H1 (cell line): ENCODE data around the gene ABL2. TPM values are rescaled to one million over a fixed set of nuclear protein-coding genes. Genes with fewer than 3 reads are reported as not detected.

Source experiments
- CTCF ChIA-PET: fragments of 300-600 bp; sonication (Branson Sonifier 250); formaldehyde crosslinking; loops from one replicate; lab custom pipeline; 2021; ENCODE audit not compliant: partially characterized antibody; lab: Charles Lee
- POLR2A ChIA-PET: fragments of 300-600 bp; sonication (Branson Sonifier 250); formaldehyde crosslinking; loops from one replicate; lab custom pipeline; 2021; ENCODE audit warnings: inconsistent platforms; ENCODE audit not compliant: partially characterized antibody; lab: Charles Lee
- DNase-seq, 2 experiments: peaks; one replicate each; pipeline versions ENCODE4 v3.0.0 to v3.0.0-alpha.2; 2010 to 2022; ENCODE audit warnings: low spot score in 2 of 2, low read depth in 1 of 2, mixed read lengths in 1 of 2
- FAIRE-seq: peaks from 2 replicates; lab custom pipeline; 2011; peaks lifted over from hg19 to GRCh38; lab: Jason Lieb, UNC
- H2AFZ ChIP-seq: 2 replicates; pipeline ENCODE4 v1.8.1; 2012; ENCODE audit warnings: low read length, inconsistent platforms
- H2AK5ac ChIP-seq: 2 replicates; pipeline ENCODE4 v1.6.1; 2013; ENCODE audit warnings: low read depth, low read length
- H2BK120ac ChIP-seq: replicated peaks from 2 replicates; pipeline ENCODE3; 2013; ENCODE audit warnings: low read depth, low read length, inconsistent platforms
- H2BK12ac ChIP-seq: 2 replicates; pipeline ENCODE4 v1.6.1; 2013; ENCODE audit warnings: low read depth, low read length
- H2BK15ac ChIP-seq: 2 replicates; pipeline ENCODE4 v1.6.1; 2013; ENCODE audit warnings: low read length
- H2BK20ac ChIP-seq: 2 replicates; pipeline ENCODE4 v1.6.1; 2013; ENCODE audit warnings: low read length
- H2BK5ac ChIP-seq: 2 replicates; pipeline ENCODE4 v1.6.1; 2013; ENCODE audit warnings: low read depth, low read length
- H3K14ac ChIP-seq: 2 replicates; pipeline ENCODE4 v1.6.1; 2013; ENCODE audit warnings: inconsistent platforms; ENCODE audit not compliant: insufficient read length
- H3K18ac ChIP-seq: 2 replicates; pipeline ENCODE4 v1.6.1; 2013; ENCODE audit warnings: low read length; ENCODE audit errors: extremely low read depth
- H3K23ac ChIP-seq: 2 replicates; pipeline ENCODE4 v1.6.1; 2013; ENCODE audit warnings: inconsistent platforms; ENCODE audit not compliant: insufficient read length
- H3K23me2 ChIP-seq: 2 replicates; pipeline ENCODE4 v1.6.1; 2013; ENCODE audit warnings: low read depth, low read length
- H3K27ac ChIP-seq: 2 replicates; pipeline ENCODE4 v1.6.1; 2011; ENCODE audit warnings: low read depth, low read length, inconsistent platforms
- H3K27me3 ChIP-seq, 4 experiments: replicated peaks in 1 of 4; 1 replicate in 1 of 4; 2 replicates in 3 of 4; pipeline versions ENCODE4 v1.6.1 to v1.8.1; 2011 to 2013; ENCODE audit warnings: low read length in 3 of 4, mild to moderate bottlenecking in 3 of 4, inconsistent platforms in 2 of 4, mixed read lengths in 2 of 4, moderate library complexity in 1 of 4; ENCODE audit not compliant: control insufficient read depth in 3 of 4, insufficient read depth in 3 of 4; ENCODE audit errors: extremely low read depth in 1 of 4
- H3K36me3 ChIP-seq, 4 experiments: 2 replicates each; pipeline versions ENCODE4 v1.6.1 to v1.8.1; 2011 to 2013; ENCODE audit warnings: mild to moderate bottlenecking in 4 of 4, low read length in 3 of 4, moderate library complexity in 2 of 4, control low read depth in 1 of 4, inconsistent platforms in 1 of 4; ENCODE audit not compliant: insufficient read depth in 4 of 4, control insufficient read depth in 2 of 4
- H3K4ac ChIP-seq: replicated peaks from 2 replicates; pipeline ENCODE3; 2013; ENCODE audit warnings: low read length, low read depth, mixed read lengths, inconsistent platforms; ENCODE audit not compliant: insufficient read length
- H3K4me1 ChIP-seq, 4 experiments: replicated peaks in 1 of 4; 1 replicate in 1 of 4; 2 replicates in 3 of 4; pipeline versions ENCODE4 v1.6.1 to v1.8.1; 2011 to 2013; ENCODE audit warnings: low read length in 3 of 4, inconsistent platforms in 2 of 4, mixed read lengths in 1 of 4; ENCODE audit not compliant: insufficient read depth in 4 of 4, control insufficient read depth in 3 of 4
- H3K4me2 ChIP-seq, 2 experiments: 2 replicates each; pipeline versions ENCODE4 v1.6.1 to v1.8.1; 2011 to 2013; ENCODE audit warnings: low read depth in 2 of 2, low read length in 2 of 2, control low read depth in 1 of 2, inconsistent platforms in 1 of 2, mild to moderate bottlenecking in 1 of 2; ENCODE audit not compliant: insufficient read depth in 1 of 2
- H3K4me3 ChIP-seq, 4 experiments: fragments of 200-600, 300-600 bp in 1 of 4; sonication (generic), shearing (Covaris generic), sonication (Bioruptor Twin) in 1 of 4; 2 replicates each; pipeline versions ENCODE4 v1.5.1 to v1.8.1; 2011 to 2016; ENCODE audit warnings: low read length in 4 of 4, low read depth in 3 of 4, control low read depth in 2 of 4, inconsistent platforms in 2 of 4, mild to moderate bottlenecking in 2 of 4, mixed read lengths in 1 of 4, moderate library complexity in 1 of 4; ENCODE audit not compliant: insufficient read depth in 2 of 4; ENCODE audit errors: extremely low read depth in 1 of 4
- H3K56ac ChIP-seq: replicated peaks from 2 replicates; pipeline ENCODE3; 2013; ENCODE audit warnings: low read depth, mild to moderate bottlenecking, mixed read lengths, low read length, inconsistent platforms; ENCODE audit not compliant: insufficient read length
- H3K79me1 ChIP-seq: 2 replicates; pipeline ENCODE4 v1.6.1; 2013; ENCODE audit warnings: low read depth, low read length, control low read depth
- H3K79me2 ChIP-seq, 2 experiments: 2 replicates each; pipeline versions ENCODE4 v1.6.1 to v1.8.1; 2012 to 2013; ENCODE audit warnings: low read length in 2 of 2, mild to moderate bottlenecking in 2 of 2, inconsistent platforms in 1 of 2; ENCODE audit not compliant: insufficient read depth in 2 of 2, control insufficient read depth in 1 of 2
- H3K9ac ChIP-seq, 4 experiments: replicated peaks in 1 of 4; 1 replicate in 1 of 4; 2 replicates in 3 of 4; pipeline versions ENCODE4 v1.6.1 to v1.8.1; 2011 to 2013; ENCODE audit warnings: low read depth in 3 of 4, low read length in 3 of 4, control low read depth in 2 of 4, mild to moderate bottlenecking in 2 of 4, moderate library complexity in 2 of 4, inconsistent platforms in 1 of 4; ENCODE audit errors: extremely low read depth in 1 of 4
- H3K9me3 ChIP-seq, 2 experiments: 2 replicates each; pipeline versions ENCODE4 v1.6.1 to v1.8.1; 2012 to 2013; ENCODE audit warnings: mild to moderate bottlenecking in 2 of 2, moderate library complexity in 2 of 2, control low read depth in 1 of 2, inconsistent platforms in 1 of 2, low read depth in 1 of 2, low read length in 1 of 2, mixed read lengths in 1 of 2; ENCODE audit not compliant: insufficient read depth in 2 of 2
- H4K20me1 ChIP-seq, 2 experiments: replicated peaks in 1 of 2; 2 replicates each; pipeline versions ENCODE3 to v1.8.1; 2011 to 2013; ENCODE audit warnings: inconsistent platforms in 2 of 2, low read length in 2 of 2, mild to moderate bottlenecking in 1 of 2; ENCODE audit not compliant: insufficient read depth in 2 of 2, control insufficient read depth in 1 of 2
- H4K5ac ChIP-seq: 2 replicates; pipeline ENCODE4 v1.6.1; 2013; ENCODE audit warnings: low read length, low read depth, mixed read lengths, inconsistent platforms; ENCODE audit not compliant: insufficient read length
- H4K8ac ChIP-seq: 2 replicates; pipeline ENCODE4 v1.8.0; 2013; ENCODE audit warnings: mild to moderate bottlenecking, moderate library complexity, low read length, inconsistent platforms; ENCODE audit not compliant: insufficient read depth; ENCODE audit errors: extremely low read depth
- H4K91ac ChIP-seq: replicated peaks from 2 replicates; pipeline ENCODE3; 2013; ENCODE audit warnings: low read length, mixed read lengths, inconsistent platforms; ENCODE audit not compliant: insufficient read length
- CEBPB ChIP-seq: IDR thresholded peaks from 2 replicates; pipeline ENCODE4 v1.6.1; 2012; ENCODE audit warnings: low read depth, low read length
- CHD1 ChIP-seq: IDR thresholded peaks from 2 replicates; pipeline ENCODE4 v1.6.1; 2012; ENCODE audit warnings: low read depth, low read length, improper control_type of control experiment
- EGR1 ChIP-seq: IDR thresholded peaks from 2 replicates; pipeline ENCODE4 v1.6.1; 2011; ENCODE audit warnings: low read depth, low read length, borderline replicate concordance
- HDAC6 ChIP-seq: IDR thresholded peaks from one replicate; pipeline ENCODE4 v1.7.1; 2012; ENCODE audit warnings: low read depth, mild to moderate bottlenecking, inconsistent platforms, low read length, moderate library complexity
- JUND ChIP-seq: IDR thresholded peaks from 2 replicates; pipeline ENCODE4 v1.6.1; 2011; ENCODE audit warnings: mild to moderate bottlenecking, improper control_type of control experiment, low read length
- KDM4A ChIP-seq: IDR thresholded peaks from one replicate; pipeline ENCODE4 v1.7.1; 2012; ENCODE audit warnings: low read depth, mild to moderate bottlenecking, moderate library complexity, low read length, inconsistent platforms; ENCODE audit not compliant: severe bottlenecking
- NRF1 ChIP-seq: IDR thresholded peaks from 2 replicates; pipeline ENCODE4 v1.6.1; 2011; ENCODE audit warnings: mild to moderate bottlenecking, low read depth, low read length, improper control_type of control experiment
- POLR2A ChIP-seq, 2 experiments: IDR thresholded peaks; 1 replicate in 1 of 2; 2 replicates in 1 of 2; pipeline ENCODE4 v1.6.1; 2011; ENCODE audit warnings: low read depth in 2 of 2, low read length in 2 of 2, mild to moderate bottlenecking in 2 of 2; ENCODE audit errors: control extremely low read depth in 1 of 2
- SIRT6 ChIP-seq: IDR thresholded peaks from one replicate; pipeline ENCODE4 v1.7.1; 2012; ENCODE audit warnings: low read length, inconsistent platforms
- SIX5 ChIP-seq: IDR thresholded peaks from 2 replicates; pipeline ENCODE4 v1.6.1; 2011; ENCODE audit warnings: mild to moderate bottlenecking, low read depth, low read length
- SP4 ChIP-seq: IDR thresholded peaks from 2 replicates; pipeline ENCODE4 v1.6.1; 2012; ENCODE audit warnings: low read length, inconsistent platforms
- SRF ChIP-seq: IDR thresholded peaks from 2 replicates; pipeline ENCODE4 v1.6.1; 2011; ENCODE audit warnings: mild to moderate bottlenecking, low read depth, low read length, moderate library complexity
- TBP ChIP-seq: IDR thresholded peaks from 2 replicates; pipeline ENCODE4 v1.6.1; 2011; ENCODE audit warnings: low read depth, low read length, improper control_type of control experiment
- WGBS, 2 experiments: shearing (Covaris generic) in 1 of 2; methylation state at CpG; one replicate each; pipeline versions ENCODE4 v1.1.6 to v1.1.7; 2013 to 2015; ENCODE audit warnings: low lambda C conversion rate in 2 of 2, mixed read lengths in 2 of 2, inconsistent platforms in 1 of 2, low coverage in 1 of 2, missing lambda C conversion rate in 1 of 2; ENCODE audit not compliant: insufficient replicate concordance in 2 of 2, insufficient coverage in 1 of 2, insufficient read length in 1 of 2; ENCODE audit errors: extremely low coverage in 1 of 2, missing lambda C conversion rate in 1 of 2; 5-methylcytosine and 5-hydroxymethylcytosine counted together
- polyA plus RNA-seq, 7 experiments: library from polyadenylated mRNA; depleted of rRNA in 3 of 7; stranded (reverse) in 5 of 7; unstranded in 2 of 7; fragments of >200 nt in 5 of 7; fragments of 200-250 nt in 2 of 7; gene quantifications; 1 replicate in 5 of 7; 2 replicates in 1 of 7; 4 replicates in 1 of 7; pipeline versions ENCODE4 v1.2.1 to v1.2.3, GENCODE V29; 2011 to 2013; ENCODE audit warnings: missing spikeins in 2 of 7, mixed read lengths in 2 of 7
- total RNA-seq: library from RNA; stranded (reverse); fragmentation: NEBNext Ultra II Directional; extraction: Animal tissue kit (Norgen Biotek cat#: 25700); gene quantifications from 2 replicates; pipeline ENCODE4 v1.2.1, GENCODE V29; 2021
- TF ChIP-seq, protein P1 (sequence below): IDR thresholded peaks from 2 replicates; pipeline ENCODE4 v1.6.1; 2012; ENCODE audit warnings: inconsistent platforms
- TF ChIP-seq, protein P2 (sequence below): IDR thresholded peaks from 2 replicates; pipeline ENCODE4 v1.6.1; 2011; ENCODE audit warnings: low read depth, mild to moderate bottlenecking, low read length; ENCODE audit not compliant: insufficient read depth

The ABL2 gene
- total and polyA plus RNA-seq, 2 of the 8 experiments (the other 6 are each of a cell fraction or from before 2014, with no cell fraction given): 4.5 to 19.1 TPM

DNA sequence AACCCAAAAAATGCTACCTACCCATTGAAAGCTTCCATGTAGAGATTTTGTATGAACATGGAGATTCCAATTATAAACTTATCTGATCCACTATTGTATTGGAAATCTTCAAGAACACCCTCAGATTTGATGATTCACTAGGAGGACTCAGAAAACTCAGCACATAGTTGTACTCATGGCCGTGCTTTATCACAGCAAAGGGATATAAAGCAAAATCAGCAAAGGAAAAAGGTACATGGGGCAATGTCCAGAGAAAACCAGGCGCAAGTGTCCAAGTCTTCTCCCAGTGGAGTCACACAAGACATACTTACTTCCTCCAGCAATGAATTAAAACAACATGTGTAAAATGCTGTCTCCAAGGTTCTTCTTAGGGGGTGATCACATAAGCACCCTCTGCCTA, 28.9 kb downstream of the ABL2 start:
- Histone ChIP-seq H2BK120ac (no peak overlapping the region), H2BK5ac (no peak overlapping the region), H2BK15ac (no peak overlapping the region), H3K4me2 (no peak overlapping the region), H3K23me2 (no peaks in the 10 kb centered on the region), H3K79me2 (peaks cover 0 to 47% of the 10 kb centered on the region in 2 experiments; a peak in 2 of 4 replicates), H3K56ac (no peak overlapping the region), H3K27ac (no peak overlapping the region), H4K91ac (no peak overlapping the region), H2BK12ac (no peak overlapping the region), H3K23ac (no peak overlapping the region), H4K8ac (no peak overlapping the region), H2BK20ac (no peak overlapping the region), H4K5ac (no peak overlapping the region), H4K20me1 (peaks cover 0 to 3% of the 10 kb centered on the region in 2 experiments), H3K18ac (no peak overlapping the region), H3K14ac (no peak overlapping the region), H3K4me1 (no peaks in the 10 kb centered on the region), H3K9ac (no peak overlapping the region), H3K36me3 (no peaks in the 10 kb centered on the region), H3K4me3 (no peak overlapping the region), H3K27me3 (no peaks in the 10 kb centered on the region), H2AFZ (no peak overlapping the region), H3K79me1 (peaks cover 3% of the 10 kb centered on the region; the same call in 1 of the 2 replicates), H3K9me3 (no peaks in the 10 kb centered on the region), H3K4ac (no peak overlapping the region), H2AK5ac (no peak overlapping the region)
- ChIA-PET POLR2A (interaction anchor here (0.6 kb wide), 1 partner anchor 184 kb away, joined by 3 read pairs; no protein-coding TSS in a partner anchor), CTCF (no interaction called here)
- 75% methylated on average over 2 of the region's 2 CpGs; no CpG with 5 or more reads in 1 of the 2 experiments for WGBS, 2 experiments
- FAIRE-seq (no peak), DNase-seq (no peak)
- TF ChIP-seq EGR1 (no peak), CEBPB (no peak), HDAC6 (no peak), JUND (no peak), KDM4A (no peak), TBP (no peak), SIX5 (no peak), CHD1 (no peak), SRF (no peak), SP4 (no peak), NRF1 (no peak), SIRT6 (no peak), POLR2A (IDR thresholded peaks at IDR 0.05; ENCODE audit: control extremely low read depth in 1 of 2, low read depth in 2 of 2, low read length in 2 of 2) (no peak)
- TF ChIP-seq, protein P1, sequence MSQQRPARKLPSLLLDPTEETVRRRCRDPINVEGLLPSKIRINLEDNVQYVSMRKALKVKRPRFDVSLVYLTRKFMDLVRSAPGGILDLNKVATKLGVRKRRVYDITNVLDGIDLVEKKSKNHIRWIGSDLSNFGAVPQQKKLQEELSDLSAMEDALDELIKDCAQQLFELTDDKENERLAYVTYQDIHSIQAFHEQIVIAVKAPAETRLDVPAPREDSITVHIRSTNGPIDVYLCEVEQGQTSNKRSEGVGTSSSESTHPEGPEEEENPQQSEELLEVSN: no peak
- TF ChIP-seq, protein P2, sequence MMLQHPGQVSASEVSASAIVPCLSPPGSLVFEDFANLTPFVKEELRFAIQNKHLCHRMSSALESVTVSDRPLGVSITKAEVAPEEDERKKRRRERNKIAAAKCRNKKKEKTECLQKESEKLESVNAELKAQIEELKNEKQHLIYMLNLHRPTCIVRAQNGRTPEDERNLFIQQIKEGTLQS: no peak
